IMR-90 (cell line): Measurements from ENCODE around the gene ZNF217.
"Not testable (repeated sequence)": the region's sequence is repeated elsewhere in the genome, so short reads cannot be mapped to it uniquely, and the experiment has no call there.

ENCODE experiments used
- CEBPB ChIP-seq: IDR thresholded peaks from 2 replicates; pipeline ENCODE4 v1.6.1; 2012; ENCODE audit warnings: low read depth, low read length, improper control_type of control experiment
- CTCF ChIP-seq: conservative IDR thresholded peaks from 2 replicates; pipeline ENCODE4 v1.5.1; 2012; ENCODE audit warnings: mild to moderate bottlenecking, low read depth, low read length, improper control_type of control experiment
- ELK1 ChIP-seq: fragments of 150-350 bp; IDR thresholded peaks from 2 replicates; pipeline ENCODE4 v1.6.1; 2016; ENCODE audit warnings: low read depth, mild to moderate bottlenecking, low read length, moderate library complexity, borderline replicate concordance
- FOS ChIP-seq: fragments of 150-350 bp; IDR thresholded peaks from 2 replicates; pipeline ENCODE4 v1.6.1; 2016; ENCODE audit warnings: low read depth, low read length
- MAFK ChIP-seq: IDR thresholded peaks from 2 replicates; pipeline ENCODE4 v1.6.1; 2012; ENCODE audit warnings: low read depth, low read length, improper control_type of control experiment
- MXI1 ChIP-seq: IDR thresholded peaks from 2 replicates; pipeline ENCODE4 v1.6.1; 2012; ENCODE audit warnings: low read depth, mild to moderate bottlenecking, low read length, moderate library complexity, borderline replicate concordance
- POLR2A ChIP-seq: IDR thresholded peaks from 2 replicates; pipeline ENCODE4 v1.6.1; 2012; ENCODE audit warnings: mild to moderate bottlenecking, low read depth, low read length
- RAD21 ChIP-seq: IDR thresholded peaks from 2 replicates; pipeline ENCODE4 v1.6.1; 2012; ENCODE audit warnings: low read length, improper control_type of control experiment
- RFX5 ChIP-seq: IDR thresholded peaks from 2 replicates; pipeline ENCODE4 v1.8.0; 2012; ENCODE audit warnings: low read depth, mild to moderate bottlenecking, low read length, moderate library complexity
- SMC3 ChIP-seq: fragments of 150-350 bp; IDR thresholded peaks from 2 replicates; pipeline ENCODE4 v1.6.1; 2016; ENCODE audit warnings: low read depth, mild to moderate bottlenecking, antibody characterized with exemption, low read length, moderate library complexity
- USF2 ChIP-seq: fragments of 150-350 bp; IDR thresholded peaks from 2 replicates; pipeline ENCODE4 v1.6.1; 2017; ENCODE audit warnings: mild to moderate bottlenecking, antibody characterized with exemption, low read length, low read depth

GRCh38 chr20:53590122-53590521 lies 3.5 kb downstream of the ZNF217 start:
- not testable (repeated sequence) for TF ChIP-seq CTCF, USF2, POLR2A, RAD21, MXI1, RFX5, FOS, CEBPB, ELK1, MAFK, SMC3
